ENCODE data around the gene MRPS25.

- TF ChIP-seq POLR2AphosphoS5 (IDR thresholded peaks at IDR 0.05; ENCODE audit: low read depth, low read length) (no peak), POLR2A (IDR thresholded peaks at IDR 0.05; ENCODE audit: low read depth, low read length) (no peak), TAF1 (IDR thresholded peaks at IDR 0.05; ENCODE audit: borderline replicate concordance, low read depth, low read length) (no peak)
Observed at GRCh38 chr3:15049584-15049983, 15.5 kb downstream of the MRPS25 start.

All from GM12892 (cell line).